GF-D8 (cell line): ENCODE data around the gene DACH1.

Experiments
- DNase-seq: peaks from one replicate; lab custom pipeline; 2025; lab: John Stamatoyannopoulos, UW

Gene DACH1

DNA sequence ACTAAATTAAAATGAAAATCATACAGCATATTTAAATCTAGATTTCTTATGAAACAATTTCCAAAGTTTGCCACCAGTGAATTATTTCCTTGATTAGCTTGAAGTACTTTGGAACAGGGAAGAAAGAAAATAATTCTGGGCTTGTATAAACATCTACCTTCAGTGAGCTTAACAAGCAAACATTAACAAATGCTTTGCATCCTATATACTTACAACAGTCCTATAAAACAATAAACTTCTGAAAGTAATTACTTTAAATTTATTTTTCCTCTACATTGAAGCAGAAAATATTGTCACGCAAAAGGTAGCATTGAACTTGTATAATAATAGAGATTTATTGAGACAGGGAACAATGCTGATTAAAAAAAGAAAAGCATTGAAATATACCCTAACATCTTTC lies 164.8 kb downstream of the DACH1 start:
- DNase-seq, result no peak

DNA sequence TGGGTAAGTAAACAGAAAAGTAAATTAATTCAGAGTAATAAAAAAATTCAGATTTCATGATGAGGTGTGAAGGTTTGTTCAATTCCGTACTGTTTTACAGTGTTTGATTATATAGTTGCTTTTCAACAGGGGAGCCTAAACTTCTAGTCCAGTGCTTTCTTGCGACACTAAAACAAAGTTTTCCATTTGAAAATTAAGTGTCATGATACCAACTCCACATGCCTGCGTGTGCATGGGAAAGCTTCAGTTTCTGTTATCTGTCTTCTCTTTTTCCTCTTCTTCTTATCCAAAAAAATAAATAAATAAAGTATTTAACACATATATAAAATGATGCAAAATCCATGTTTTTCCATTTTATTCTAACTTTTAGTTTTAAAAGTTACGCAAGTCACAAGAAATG lies 165.3 kb downstream of the DACH1 start:
- no peak for DNase-seq

DNA sequence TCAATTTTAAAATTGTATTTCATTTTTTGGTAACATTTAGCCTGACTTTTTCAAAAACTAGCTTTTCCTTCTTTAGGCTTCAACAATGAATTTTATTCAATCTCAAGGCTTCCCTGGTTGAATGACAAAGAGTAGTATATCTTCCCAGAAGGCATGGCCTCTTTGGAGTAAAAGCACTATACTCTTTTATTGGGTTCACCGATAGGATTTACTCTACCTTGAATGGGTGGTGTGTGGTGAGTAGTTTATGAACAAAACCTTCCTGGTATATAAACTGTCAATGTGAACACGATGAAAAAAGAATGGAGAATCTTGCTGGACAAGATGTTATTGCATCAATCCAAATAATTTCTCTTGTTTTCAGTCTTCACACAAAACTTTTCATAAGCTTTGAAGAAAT lies 167.7 kb downstream of the DACH1 start:
- no peak for DNase-seq

DNA sequence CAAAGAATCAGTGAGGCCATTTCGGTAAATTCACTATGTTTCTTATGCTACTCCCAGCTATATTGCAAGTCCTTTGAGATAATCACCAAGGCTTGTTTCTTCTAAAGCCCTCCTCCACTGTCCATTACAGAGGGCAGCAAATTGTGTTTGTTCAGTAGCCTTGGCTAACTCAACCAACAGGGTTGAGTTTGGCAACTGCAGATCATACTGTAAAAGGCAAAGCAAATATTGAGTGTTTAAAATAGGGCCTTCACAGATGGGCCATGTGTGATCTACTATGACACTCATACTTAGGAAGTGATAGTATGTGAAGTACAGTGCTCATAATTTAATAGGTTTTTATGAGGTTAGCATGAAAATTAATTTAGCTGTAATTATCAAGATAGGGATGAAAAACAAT lies 171.3 kb downstream of the DACH1 start:
- no peak for DNase-seq

DNA sequence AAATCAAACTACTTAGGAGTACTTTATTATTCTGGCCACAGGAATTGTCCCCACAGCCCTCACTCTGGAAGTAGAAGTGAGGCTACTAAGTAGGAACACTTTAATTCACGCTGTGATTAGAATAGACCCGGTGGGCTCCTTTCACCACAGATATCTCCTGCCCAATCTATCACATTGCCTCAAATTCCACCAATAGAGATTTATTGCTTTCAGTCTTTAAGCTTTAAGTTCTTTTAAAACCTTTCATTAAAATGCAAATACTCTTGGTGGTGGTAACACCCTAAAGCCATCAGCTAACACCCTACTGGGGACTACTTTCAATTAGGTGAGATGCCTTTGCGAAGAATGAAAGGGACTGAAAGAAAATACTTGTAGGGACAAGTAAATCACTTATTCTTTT lies 181.9 kb downstream of the DACH1 start:
- DNase-seq, result no peak

DNA sequence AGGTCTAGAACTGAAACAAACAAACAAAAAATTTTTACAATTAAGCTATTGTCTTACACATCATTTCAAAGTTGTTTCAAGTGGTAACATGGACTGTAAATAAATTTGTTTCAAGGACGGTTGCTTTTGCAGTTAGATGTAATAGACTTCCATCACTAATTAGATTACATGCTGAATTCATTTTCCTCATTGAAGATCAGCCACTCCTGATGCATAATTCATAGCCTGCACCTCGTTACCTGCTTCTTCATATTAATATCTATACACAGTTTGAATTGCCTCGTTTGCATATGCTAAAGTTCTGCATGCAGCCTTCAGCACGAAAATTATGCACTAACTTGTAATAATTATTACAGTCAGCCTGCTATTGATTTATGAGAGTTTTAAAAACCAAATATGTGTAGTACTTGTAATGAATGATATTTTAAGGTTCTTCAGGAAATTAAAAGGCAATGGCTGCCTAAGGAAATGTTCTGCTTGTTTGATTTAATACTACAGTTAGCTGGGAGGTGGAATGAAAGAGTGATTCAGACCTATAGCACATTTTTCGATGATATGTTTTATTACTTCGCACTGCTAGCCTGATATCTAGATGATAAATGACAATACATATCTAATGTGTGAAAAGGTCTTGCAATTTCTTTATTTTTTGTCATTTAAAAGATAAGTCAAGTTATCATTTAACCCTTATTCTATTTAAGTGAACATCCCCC lies 184.9 kb downstream of the DACH1 start:
- DNase-seq, result no peak

DNA sequence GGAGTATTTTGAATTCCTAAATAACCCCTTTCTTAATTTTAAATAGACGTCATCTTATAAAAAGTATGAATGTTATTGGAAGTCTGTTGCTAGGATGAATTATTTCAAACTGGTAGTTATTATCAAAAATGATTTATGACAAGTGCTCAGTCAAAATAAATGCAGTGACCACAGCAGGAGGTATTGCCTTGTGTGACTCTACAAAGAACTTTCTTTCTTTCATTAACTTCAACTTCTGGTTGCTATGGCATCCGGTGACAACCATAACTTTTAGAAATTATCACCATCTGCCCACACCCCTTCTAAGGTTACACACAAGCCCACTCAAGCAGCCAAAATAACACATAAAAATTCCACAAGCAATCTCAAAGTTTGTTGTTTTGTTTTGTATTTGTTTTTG lies 189.9 kb downstream of the DACH1 start:
- DNase-seq, result no peak

DNA sequence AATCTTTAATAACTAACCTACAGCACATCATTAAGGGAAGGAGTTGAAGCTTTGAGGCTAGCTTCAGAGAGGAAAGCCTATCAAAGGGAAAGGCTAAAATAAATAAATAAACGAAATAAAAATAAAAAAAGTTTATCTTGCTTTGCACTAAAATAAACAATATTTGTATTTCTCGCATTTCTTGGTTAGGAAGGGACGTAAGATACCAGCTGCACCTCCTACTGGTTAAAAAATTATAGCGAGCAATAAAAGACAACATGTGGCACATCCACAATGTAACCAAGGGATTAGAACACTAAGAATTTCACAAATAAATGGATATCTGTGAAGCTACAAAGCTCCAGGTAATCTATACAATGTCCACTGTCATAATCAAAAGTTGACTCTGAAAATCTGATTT lies 194.5 kb downstream of the DACH1 start:
- DNase-seq, result no peak

DNA sequence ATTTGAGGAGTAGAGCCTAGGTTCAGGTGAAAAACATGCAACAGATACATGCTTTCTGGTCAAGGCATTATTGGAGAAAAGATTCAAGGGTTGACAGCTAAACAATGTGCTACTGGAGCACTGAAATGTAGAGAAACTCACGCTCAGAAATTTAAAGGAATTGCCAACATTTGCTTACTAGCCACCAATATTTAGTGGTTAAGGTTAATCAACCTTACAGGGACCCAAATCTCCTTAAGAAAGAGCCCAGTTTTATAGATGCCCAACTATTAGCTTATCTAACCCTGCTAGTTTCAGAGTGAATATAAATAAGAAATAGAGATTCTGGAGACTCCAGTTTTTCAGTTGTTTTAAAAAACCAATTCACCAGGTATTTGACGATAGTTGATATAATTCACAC lies 203.6 kb downstream of the DACH1 start:
- no peak for DNase-seq

DNA sequence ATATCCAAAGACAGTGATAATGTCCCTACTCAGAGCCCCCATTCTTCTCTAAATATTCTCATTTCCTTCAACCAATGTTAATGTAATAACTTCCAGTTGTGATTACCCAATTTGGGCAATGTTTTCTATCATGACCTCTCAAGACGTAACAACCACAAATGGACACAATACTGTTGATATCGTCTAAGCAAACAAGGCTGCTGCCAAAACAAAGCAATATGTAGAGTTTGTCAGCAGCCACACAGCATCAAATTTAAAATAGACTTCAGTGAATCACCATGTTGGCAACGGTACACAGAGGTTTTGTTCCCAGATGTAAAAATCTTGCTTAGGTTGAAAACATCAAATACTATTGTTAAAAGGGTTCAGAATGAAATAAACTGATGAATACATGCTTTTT lies 205.1 kb downstream of the DACH1 start:
- DNase-seq, result no peak

DNA sequence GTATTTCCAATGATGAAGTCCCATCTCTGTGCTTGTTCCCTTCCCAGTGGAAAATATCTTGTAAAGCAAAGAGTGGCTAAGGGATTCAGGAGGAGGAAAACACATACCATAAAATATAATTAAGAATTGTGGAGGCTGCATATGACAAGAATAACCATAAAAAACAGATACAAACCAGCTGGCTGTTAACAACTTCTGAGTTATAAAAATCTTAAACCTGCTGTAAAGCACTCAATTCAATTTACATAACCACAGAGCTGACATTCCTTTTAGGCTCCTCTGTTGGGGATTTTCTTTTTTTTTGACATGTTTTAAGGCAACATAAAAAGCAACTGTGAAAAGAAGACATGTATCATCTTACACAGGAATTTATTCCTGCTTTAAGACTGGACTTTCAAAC lies 207.6 kb downstream of the DACH1 start:
- no peak for DNase-seq

DNA sequence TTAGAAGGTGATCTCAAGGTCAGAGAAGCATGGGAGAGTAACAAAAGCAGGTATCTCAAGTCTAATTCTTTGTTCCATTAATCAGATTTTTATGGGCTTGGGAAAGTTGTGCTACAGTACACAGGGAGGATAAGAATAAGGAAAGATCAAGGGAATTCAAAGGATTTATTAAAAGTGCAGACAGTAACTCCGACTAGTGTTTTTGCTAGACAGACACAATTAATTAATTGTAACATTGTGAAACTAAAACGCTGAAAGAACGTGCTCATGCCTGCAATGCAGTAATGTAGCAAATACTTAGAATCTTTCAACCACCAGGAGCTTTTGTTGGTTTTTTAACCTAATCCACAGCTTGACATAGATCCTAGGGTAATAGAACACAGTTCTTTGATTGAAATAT lies 221.5 kb downstream of the DACH1 start:
- DNase-seq, result no peak

DNA sequence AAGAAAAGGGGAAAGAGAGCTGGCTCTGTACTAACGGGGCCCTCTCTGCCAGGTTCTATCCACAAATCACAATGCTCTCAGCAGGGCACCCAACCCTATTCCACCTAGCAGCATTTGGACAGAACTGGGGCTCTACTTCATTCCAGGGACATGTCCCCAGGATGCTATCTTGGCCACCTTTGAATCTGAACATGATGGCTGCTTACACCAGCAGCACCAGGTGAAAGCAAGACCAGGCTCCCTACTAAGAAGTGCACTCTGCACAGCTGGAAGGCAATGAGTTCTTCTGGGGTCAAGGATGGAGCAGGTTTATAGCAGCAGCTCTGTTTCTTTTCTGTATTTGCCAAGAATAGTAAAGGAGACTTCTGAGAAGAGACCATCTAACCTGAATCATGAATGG lies 222.4 kb downstream of the DACH1 start:
- DNase-seq, result no peak

DNA sequence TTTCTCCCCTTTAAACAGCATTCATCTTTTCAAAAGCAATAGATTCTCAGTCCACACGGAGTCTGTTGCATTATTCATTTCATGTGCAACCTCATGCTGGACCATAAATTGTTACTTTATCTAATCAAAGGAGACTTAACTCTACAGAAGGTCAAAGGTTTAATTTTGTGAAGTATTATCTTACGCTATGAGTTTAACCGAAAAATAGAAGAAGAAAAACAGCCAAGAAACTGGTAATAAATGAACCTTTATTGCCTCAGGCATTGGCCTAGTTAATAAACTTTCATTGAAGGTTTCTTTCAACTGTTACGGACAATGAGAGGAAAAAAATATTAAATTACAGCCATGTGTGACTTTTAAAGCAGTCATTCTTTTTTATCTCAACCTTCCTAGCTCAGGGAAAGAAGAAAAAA lies 223.6 kb downstream of the DACH1 start:
- DNase-seq, result no peak

DNA sequence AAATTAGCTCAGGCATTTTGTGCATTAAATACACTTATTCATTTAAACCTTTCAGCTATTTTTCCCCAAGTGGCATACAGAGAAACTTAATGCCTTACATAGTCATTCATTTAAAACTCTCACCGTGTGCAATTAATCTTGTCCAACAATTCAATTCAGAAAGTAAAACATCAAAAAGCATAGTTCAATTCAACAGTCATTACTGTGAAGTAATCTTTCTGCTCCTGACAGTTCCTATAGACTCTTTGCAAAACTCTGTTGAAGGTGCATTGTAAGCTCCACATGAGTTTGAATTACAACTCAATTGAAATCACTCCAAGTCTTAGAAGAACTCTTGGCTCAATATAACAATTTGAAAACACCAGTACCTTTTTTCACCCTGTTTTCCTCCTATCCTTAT lies 228.3 kb downstream of the DACH1 start:
- DNase-seq, result no peak

DNA sequence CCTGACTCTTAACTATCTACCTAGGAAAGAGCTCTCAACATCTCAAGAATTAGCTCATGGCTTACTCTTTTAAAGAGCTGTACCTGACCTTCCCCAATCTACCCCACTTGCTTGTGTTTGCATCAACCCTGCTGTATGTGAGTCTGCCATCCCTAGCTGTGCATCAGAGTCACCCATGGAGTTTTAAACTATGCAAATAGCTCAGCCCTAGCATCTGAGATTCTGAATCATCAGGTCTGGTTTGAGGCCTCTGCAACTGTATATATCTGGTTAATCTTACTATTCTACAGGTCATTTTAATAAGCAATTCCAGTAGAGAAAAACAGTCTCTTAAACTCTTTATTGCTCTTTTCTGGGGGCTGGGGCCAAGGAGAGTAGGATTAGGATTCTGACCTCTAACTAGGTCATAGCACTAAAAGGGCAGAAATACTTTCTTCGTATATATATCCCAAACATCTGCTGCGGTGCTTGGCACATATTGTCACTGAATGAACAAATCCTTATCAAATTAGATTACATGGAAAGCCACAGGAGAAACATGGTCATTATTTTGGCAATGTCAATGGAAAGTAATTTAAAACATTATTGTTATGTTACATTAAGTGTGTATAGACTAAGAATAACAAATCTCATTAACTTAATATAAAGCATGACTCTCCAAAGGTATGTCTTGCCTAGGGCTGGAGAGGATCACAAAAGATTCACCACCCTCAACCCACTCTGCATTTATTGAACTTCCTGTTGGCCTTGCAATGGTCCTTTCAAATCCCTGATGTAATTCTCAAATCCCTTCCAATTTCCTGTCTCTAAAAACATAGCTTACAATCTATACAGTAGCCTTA lies 232.2 kb downstream of the DACH1 start:
- DNase-seq, result no peak

DNA sequence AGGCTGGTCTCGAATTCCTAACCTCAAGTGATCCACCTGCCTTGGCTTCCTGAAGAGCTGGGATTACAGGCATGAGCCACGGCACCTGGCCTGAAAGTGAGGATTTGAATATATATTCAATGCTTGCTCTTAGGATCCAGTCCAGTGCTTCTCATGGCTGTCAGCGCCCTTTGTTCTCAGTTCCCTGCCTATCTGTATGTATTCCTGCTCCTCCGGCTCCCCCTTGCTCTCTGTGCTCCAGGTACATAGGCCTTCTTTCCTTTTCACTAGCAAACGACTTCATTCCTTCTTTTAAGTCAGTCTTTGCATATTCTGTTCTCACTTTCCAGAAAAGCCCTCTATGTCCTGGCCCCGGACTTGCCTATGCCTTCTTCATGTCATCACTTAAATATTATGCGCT lies 232.8 kb downstream of the DACH1 start:
- no peak for DNase-seq

DNA sequence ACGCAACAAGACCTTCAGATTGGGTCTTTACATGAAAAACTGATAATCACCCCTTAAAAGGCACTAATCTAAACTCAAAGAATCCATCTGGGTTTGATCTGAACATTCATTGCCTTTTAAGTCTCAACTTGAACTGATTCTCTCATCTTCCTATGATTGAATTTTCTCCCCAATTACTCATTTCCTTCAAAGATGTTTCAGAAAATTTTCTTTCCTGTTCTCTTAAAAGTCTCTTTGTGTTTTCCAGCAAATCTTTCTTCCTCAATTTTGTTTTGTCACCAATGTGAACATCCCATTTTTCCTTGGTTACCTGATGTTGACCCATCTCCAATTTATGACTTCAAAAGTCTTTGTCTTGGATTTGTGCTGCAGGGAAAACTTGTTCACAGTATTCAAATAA lies 234.3 kb downstream of the DACH1 start:
- no peak for DNase-seq

DNA sequence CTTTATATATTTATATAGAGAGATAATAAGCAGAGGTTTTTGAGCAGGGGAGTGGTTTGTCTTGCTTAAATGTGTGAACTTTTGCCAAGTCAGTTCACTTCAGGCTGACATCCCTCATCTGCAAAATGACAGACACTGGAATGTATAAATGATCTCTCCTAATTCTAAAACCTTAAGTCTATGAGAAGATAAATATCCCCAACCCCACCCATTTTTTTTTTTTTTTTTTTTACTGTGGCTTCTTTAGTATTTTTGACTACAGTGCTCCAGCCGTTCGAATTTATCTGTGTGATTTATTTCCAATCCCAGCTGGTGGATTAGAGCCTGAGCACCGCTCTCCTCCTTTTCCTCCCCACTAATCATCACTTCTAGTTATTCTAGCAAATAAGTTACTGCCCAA lies 234.8 kb downstream of the DACH1 start:
- DNase-seq, result no peak

DNA sequence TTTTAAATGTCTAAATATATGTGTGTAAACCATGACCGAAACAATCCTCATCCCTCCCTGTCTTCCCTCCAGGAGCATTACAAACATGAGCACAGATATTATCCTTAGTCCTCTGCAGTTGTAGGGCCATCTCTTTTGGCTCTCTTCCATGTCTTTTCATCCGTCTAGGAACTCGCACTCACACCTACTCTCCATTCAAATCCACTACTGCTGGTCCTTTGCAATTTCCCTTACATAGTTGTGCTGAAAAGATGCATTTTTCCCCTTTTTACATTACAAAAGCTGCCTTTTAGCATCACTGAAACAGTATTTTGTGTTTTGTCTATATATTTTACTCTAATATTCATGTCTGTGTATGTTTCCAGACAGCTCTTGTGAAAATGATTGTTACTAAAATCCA lies 237.8 kb downstream of the DACH1 start:
- DNase-seq, result no peak

DNA sequence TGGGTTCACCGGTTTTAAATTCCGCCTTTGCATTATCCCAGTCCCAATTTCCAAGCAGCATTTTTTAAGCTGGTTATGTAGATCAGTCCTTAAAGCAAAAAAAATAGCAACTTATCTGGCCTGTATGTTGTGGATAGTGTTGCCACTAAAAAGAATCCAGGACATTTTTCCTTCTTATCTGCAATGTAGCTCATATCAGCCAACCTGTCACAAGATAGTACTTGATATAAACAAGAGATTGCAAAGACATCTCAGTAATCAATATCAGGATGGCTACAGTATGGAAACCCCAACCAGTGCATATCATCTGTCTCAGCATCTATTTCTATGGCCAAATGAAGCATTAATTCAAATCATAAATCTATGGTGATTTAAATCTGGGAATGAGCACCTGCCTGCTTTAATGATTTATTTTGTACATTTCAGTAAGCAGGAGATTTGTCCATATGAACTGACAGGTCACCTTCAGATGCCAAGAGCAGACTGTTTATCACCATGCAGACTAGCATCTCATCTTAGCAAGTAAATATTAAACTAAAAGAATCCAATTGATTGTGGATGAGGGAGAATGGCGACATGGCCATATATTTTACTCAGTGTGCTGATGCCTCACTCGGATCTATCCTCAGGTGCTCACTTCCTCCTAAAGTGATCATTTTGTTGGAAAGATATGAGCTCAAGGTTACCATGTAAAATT lies 240.4 kb downstream of the DACH1 start:
- DNase-seq, result no peak

DNA sequence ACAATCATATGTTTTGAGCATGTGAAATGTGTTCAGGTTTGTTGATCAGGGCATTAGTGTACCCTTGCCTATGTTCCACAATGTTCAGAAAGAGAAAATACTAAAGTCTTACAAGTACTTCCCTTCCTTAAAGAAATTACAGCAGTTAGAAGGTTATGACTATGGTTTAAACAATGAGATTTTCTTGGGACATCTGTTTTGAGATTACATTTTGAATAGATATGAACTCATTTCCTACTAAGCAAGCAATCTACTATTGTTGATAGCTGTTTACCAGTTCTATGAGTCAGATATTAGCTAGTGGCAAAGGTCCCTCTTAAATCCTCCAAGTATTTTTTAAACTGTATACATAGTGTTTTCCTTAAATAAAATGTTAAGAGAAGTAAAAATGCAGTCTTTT lies 241.3 kb downstream of the DACH1 start:
- no peak for DNase-seq
